ENCODE measurements around the gene FHIT. TPM values are rescaled to one million over a fixed set of nuclear protein-coding genes. Genes with fewer than 3 reads are reported as not detected.

The FHIT gene
- total and polyA plus RNA-seq, 10 of the 15 experiments (the other 5 are each of a cell fraction or from before 2014, with no cell fraction given), result 4.2 to 14.9 (median 9.4) TPM

DNA sequence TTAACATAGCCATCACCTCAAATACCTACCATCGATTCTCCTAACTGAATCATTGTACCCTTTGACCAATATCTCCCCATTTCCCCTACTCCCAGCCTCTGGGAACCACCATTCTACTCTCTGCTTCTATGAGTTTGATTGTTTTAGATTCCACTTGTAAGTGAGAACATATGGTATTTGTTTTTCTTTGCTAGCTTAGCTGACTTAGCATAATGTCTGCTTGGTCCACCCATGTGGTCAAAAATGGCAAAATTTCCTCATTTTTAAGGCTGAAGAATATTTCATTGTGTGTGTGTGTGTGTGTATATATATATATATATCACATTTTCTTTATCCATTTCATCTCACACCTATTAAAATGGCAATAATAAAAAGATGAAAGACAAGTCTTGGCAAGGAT is 469.3 kb downstream of the FHIT start:
- H3K36me3 ChIP-seq (ENCODE audit: control insufficient read depth in 2 of 2, insufficient read depth in 2 of 2, low read length in 1 of 2), result no peaks in the 10 kb centered on the region
- no peak overlapping the region for H2AFZ ChIP-seq (ENCODE audit: control insufficient read depth, low read depth, low read length)
- no peaks in the 10 kb centered on the region for H3K79me2 ChIP-seq (ENCODE audit: control insufficient read depth, insufficient read depth, low read length)
- in situ Hi-C loops (cut with MboI), result no loop called here
- intact Hi-C loops (cut with micrococcal nuclease; ENCODE audit: unreplicated experiment), result no loop called here
- H3K4me1 ChIP-seq (ENCODE audit: control insufficient read depth, insufficient read depth, low read length), result no peaks in the 10 kb centered on the region
- no peak overlapping the region for H3K9ac ChIP-seq (ENCODE audit: control insufficient read depth, insufficient read depth, low read length)
- BruUV-seq (replicated peaks), result no TSS peak
- H3K27ac ChIP-seq (ENCODE audit: control insufficient read depth, insufficient read depth), result no peak overlapping the region
- H3K4me3 ChIP-seq, result no peak overlapping the region
- ATAC-seq (no peak), DNase-seq (ENCODE audit: low read depth, low spot score) (no peak), FAIRE-seq (no peak)
- TF ChIP-seq RBBP5 (conservative IDR thresholded peaks at IDR 0.05) (no peak), KDM1A (IDR thresholded peaks at IDR 0.05; ENCODE audit: borderline replicate concordance) (no peak), RELA (IDR thresholded peaks at IDR 0.05; ENCODE audit: borderline replicate concordance, partially characterized antibody) (no peak), RFX5 (IDR thresholded peaks at IDR 0.05; ENCODE audit: low read depth, low read length) (no peak), POLR2AphosphoS2 (IDR thresholded peaks at IDR 0.05; ENCODE audit: low read depth, low read length) (no peak), IKZF2 (IDR thresholded peaks at IDR 0.05) (no peak), JUNB (IDR thresholded peaks at IDR 0.05) (no peak), SUPT20H (IDR thresholded peaks at IDR 0.05; ENCODE audit: borderline replicate concordance, control insufficient read depth, low read depth, low read length) (no peak), SPI1 (IDR thresholded peaks at IDR 0.05; ENCODE audit: borderline replicate concordance, insufficient read depth, low read depth, low read length) (no peak)
- TF ChIP-seq, protein P1, sequence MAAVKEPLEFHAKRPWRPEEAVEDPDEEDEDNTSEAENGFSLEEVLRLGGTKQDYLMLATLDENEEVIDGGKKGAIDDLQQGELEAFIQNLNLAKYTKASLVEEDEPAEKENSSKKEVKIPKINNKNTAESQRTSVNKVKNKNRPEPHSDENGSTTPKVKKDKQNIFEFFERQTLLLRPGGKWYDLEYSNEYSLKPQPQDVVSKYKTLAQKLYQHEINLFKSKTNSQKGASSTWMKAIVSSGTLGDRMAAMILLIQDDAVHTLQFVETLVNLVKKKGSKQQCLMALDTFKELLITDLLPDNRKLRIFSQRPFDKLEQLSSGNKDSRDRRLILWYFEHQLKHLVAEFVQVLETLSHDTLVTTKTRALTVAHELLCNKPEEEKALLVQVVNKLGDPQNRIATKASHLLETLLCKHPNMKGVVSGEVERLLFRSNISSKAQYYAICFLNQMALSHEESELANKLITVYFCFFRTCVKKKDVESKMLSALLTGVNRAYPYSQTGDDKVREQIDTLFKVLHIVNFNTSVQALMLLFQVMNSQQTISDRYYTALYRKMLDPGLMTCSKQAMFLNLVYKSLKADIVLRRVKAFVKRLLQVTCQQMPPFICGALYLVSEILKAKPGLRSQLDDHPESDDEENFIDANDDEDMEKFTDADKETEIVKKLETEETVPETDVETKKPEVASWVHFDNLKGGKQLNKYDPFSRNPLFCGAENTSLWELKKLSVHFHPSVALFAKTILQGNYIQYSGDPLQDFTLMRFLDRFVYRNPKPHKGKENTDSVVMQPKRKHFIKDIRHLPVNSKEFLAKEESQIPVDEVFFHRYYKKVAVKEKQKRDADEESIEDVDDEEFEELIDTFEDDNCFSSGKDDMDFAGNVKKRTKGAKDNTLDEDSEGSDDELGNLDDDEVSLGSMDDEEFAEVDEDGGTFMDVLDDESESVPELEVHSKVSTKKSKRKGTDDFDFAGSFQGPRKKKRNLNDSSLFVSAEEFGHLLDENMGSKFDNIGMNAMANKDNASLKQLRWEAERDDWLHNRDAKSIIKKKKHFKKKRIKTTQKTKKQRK (IDR thresholded peaks at IDR 0.05; ENCODE audit: low read depth, low read length), result no peak
- TF ChIP-seq, protein P2, sequence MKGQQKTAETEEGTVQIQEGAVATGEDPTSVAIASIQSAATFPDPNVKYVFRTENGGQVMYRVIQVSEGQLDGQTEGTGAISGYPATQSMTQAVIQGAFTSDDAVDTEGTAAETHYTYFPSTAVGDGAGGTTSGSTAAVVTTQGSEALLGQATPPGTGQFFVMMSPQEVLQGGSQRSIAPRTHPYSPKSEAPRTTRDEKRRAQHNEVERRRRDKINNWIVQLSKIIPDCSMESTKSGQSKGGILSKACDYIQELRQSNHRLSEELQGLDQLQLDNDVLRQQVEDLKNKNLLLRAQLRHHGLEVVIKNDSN (IDR thresholded peaks at IDR 0.05; ENCODE audit: borderline replicate concordance, extremely low read length, insufficient read depth, low read depth, low read length), result no peak
- H3K9me3 ChIP-seq (replicated peaks; ENCODE audit: control insufficient read depth, insufficient read depth, low read length), result no peaks in the 10 kb centered on the region; the same call in 2 of the 3 replicates
- no peak overlapping the region for H3K4me2 ChIP-seq (ENCODE audit: control insufficient read depth, insufficient read depth)
- ChIA-PET SMC1A (ENCODE audit: uncharacterized antibody, unreplicated experiment) (no interaction called here), CTCF (interaction anchor here (0.9 to 1.0 kb wide), 2 partner anchors 9 to 46 kb away, joined by 3 to 4 read pairs; no protein-coding TSS in a partner anchor), POLR2A (no interaction called here), RAD21 (ENCODE audit: unreplicated experiment) (no interaction called here)
- WGBS (ENCODE audit: insufficient coverage, insufficient replicate concordance, low lambda C conversion rate, missing lambda C conversion rate), result 0% methylated on average over 1 of the region's 1 CpG
- H4K20me1 ChIP-seq (ENCODE audit: control insufficient read depth, insufficient read depth), result no peaks in the 10 kb centered on the region
- no peaks in the 10 kb centered on the region for H3K27me3 ChIP-seq (replicated peaks in 1 of 2; ENCODE audit: control insufficient read depth in 2 of 2, insufficient read depth in 2 of 2, low read length in 1 of 2)
